Erythroblast (primary cell): ENCODE data around the gene CDH13.
A peak's percentile ranks its signal among the peaks of the same experiment; 100 is the strongest.

Source experiments
- DNase-seq, 2 experiments: peaks; one replicate each; lab custom pipeline; 2025; lab: John Stamatoyannopoulos, UW
- GATA1 ChIP-seq: IDR thresholded peaks from 2 replicates; pipeline ENCODE4 v1.6.1; 2011; ENCODE audit warnings: low read depth, mild to moderate bottlenecking, control low read depth, low read length, moderate library complexity
- POLR2A ChIP-seq: IDR thresholded peaks from 2 replicates; pipeline ENCODE4 v1.6.1; 2011; ENCODE audit warnings: mild to moderate bottlenecking, low read length

Gene CDH13

DNA sequence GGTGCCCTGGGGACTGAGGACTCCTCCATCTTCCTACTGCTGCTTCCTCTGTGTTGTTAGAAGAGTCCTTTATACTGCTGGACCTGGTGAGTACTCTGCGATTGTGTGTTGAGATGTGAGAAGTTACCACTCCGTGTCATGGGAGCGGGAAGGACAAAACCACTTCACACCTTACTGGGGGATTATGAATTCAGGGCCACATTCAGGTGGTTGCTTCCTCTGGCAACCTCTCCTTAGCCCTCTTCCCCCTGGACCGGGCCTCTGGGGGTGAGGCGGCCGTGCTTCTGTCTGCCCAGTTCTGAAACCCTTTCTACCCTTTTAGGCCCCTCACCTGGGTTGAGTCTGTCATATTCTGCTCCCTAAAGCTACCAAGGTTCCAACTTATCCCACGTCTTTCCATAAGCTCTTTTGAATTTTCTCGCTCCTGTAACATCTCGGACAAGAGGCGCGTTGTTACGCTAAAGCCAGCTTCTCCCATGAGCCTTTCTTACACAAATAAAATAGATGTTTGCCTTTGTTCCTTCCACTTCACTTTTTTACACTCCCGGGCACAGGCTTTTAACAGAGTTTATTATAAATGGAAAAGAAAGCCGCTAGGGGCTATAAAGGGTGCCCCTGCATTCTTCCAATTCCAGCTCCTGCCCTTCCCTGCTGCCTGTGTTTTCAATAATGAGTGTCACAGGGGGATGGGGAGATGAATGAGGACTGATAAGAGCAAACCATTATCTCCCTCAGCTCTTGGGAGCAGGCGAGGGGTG lies 20.7 kb upstream of the CDH13 start:
- no peak for DNase-seq
- TF ChIP-seq GATA1 (no peak), POLR2A (no peak)

GRCh38 chr16:82609140-82609539 lies 17.6 kb upstream of the CDH13 start:
- TF ChIP-seq GATA1 (no peak), POLR2A (no peak)
- DNase-seq = no peak

- TF ChIP-seq GATA1 (no peak), POLR2A (no peak)
- DNase-seq = no peak
These were observed 14.5 kb upstream of the CDH13 start for GRCh38 chr16:82612263-82612662.

DNA sequence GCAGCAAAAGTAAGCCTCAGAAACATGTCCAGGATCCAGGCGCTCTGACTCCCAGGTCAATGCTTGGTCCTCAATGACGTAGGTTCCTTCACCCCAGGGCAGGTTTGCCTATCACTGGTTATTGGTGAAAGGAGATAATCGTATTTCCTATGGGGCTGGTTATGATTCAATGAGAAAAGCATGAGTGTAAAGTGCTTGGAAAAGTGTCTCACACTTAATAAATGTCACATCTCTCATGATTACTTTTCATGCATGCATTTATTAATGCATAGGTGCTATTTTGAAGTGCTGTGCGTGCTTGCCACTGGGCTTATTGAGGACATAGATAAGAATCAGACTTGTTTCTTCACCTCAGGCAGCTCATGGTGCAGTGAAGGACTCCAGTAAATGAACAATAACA lies 10.4 kb upstream of the CDH13 start:
- DNase-seq = no peak
- TF ChIP-seq POLR2A = no peak
- no peak for TF ChIP-seq GATA1

- no peak for TF ChIP-seq GATA1
- no peak for TF ChIP-seq POLR2A
- no peak for DNase-seq
These were observed 5.0 kb upstream of the CDH13 start for GRCh38 chr16:82621781-82622180.

DNA sequence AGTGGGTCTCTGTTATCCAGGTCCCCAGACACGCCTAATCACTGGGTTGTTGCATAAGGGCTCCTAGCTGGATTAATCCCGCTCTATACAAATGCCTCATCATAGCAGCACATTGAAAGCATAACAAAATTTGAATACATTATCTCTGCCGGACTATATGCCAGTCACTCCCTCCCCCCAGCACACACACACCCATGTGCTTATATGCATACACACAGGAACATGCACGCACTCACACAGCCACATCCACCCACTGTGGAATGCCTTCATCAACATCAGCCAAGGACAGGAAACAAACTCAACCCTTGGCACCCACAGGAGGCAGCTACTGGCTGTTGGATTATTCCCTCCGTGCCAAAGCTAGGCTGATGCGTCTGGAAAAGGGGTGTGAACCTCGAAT lies 3.5 kb upstream of the CDH13 start:
- DNase-seq = no peak

GRCh38 chr16:82625066-82625968 lies 1.5 kb upstream of the CDH13 start:
- DNase-seq = no peak
- TF ChIP-seq GATA1 (no peak), POLR2A (no peak)

More for the DNA sequence above, 3.5 kb upstream of the CDH13 start:
- TF ChIP-seq GATA1 (no peak), POLR2A (no peak)

DNA sequence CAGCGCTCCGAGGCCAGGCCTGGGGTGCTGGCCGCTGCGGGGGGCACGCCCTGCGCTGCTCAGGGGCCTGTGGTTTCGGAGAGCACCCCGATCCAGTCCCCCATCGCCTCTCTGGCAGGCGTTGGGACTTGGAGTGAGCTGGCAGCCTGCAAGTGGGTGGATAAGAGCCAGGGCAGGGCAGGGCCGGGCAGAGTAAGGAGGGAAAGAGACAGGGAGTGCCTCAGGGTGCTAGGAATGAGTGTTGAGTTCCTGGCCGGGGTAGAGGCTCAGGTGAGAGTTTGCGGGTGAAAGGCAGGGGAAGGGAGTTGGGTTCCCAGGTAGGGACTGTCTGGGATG lies 1.3 kb downstream of the CDH13 start:
- TF ChIP-seq GATA1 (no peak), POLR2A (no peak)
- no peak for DNase-seq

DNA sequence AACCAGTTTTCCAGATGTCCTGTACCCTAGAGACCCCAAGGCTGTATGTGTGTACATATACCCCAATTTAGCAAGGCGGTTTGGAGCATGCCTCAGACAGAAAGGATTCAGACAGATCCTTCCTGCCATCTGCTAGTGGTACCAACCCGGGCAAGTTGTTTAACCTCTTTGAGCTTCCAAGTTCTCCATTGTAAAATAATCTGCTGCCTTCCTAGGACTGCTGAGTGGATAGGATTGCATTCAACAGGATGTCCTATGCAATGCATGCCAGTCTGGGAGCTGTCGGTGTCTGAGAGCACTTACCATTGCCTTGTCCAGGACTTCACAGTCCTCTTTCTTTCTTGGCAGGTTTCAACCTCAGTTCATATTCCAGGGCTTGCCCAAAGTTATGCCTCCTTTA lies 1.9 kb downstream of the CDH13 start:
- no peak for DNase-seq
- TF ChIP-seq GATA1 = no peak
- TF ChIP-seq POLR2A = no peak

DNA sequence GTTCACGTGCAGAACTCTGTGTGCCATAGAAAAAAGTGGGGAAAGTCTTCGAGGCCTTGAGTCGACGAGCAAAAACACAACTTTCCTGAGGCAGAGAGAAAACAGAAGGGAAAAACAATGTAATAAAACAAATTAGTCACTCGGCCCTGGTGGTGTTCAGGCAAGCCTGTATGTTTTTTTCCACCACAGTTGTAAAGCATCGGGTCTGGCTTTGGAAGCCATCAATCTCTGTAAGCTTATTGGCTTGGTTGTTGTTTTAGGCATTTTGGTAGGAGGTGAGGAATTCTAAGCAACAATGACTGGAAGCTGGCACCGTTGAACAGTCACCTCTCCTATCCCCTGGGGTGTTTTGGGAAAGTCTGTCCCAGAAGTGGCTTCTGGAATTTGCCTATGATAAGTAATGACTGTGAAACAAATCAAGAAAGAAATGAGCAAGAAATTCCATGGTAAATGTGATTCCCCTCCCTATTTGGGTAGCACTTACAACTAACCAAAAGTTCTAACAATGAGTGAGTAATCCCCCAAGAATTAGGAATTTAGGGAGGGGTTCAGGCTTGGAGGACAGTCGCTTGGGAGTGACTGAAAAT lies 2.8 kb downstream of the CDH13 start:
- DNase-seq = no peak
- TF ChIP-seq POLR2A (no peak), GATA1 (no peak)

GRCh38 chr16:82630219-82630618 lies 3.5 kb downstream of the CDH13 start:
- TF ChIP-seq GATA1 = no peak
- no peak for TF ChIP-seq POLR2A
- DNase-seq = no peak

DNA sequence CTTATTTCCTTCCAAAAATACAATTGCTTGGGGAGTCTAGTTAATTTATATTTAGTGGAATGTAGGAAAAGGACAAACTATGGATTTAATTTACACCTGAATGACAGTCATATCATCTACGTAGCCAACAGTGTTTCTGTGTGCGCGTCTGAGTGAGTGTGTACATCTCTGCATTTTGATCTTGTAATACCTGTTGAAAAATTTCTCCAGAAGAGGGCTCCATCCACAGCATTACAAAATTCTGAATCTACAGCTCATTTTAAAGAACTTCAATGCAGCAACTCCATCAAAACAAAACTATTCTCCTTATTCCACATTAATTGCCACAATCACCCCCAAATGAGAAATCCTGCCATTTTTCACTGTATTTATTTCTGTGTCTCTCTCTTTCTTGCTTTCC lies 3.9 kb downstream of the CDH13 start:
- TF ChIP-seq POLR2A (no peak), GATA1 (no peak)
- DNase-seq = no peak

DNA sequence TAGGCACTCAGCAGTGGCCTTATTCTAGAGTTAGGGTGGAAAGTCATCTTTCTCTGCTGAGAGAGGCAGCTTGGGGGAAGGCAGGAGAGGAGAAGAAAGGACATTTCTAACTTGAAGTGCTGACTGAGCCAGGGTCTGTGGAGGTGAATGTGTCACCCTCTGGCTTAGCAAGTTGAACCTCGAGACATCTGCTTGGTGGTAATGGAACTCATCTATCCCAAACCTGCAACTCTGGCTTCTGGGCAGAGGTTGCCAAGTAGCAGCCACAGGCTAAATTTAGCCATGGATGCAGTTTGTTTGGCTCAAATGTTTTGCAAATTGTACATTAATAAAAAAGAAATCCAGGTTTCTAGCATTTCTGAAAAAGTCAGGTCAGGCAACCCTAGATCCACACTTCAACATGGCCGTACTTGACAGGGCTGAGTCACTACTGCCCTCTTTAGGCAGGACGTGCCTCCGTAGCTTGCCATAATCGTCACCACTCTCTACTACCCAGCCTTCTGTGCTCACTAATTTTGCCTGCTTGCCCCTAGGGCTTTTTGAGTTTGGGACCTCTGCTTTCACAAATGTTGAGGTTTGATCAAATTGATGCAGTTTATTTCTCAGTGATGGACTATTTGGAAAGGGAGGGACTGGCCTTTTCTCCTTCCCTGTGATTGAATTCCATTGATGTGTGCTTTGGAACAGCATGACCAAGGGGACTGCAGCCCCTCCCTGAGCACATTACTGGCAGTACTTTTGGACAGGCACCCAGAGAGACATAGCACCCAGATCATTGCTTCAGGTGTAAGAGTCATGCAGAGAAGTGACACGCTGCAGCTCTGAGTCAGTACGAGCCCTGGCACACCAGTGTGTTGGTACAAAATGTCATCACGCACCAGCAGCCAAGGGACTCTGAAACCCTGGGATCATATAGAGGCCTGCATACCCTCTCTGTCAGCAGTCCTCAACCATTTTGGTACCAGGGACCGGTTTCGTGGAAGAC lies 5.2 kb downstream of the CDH13 start:
- DNase-seq = peak in 1 of 2 experiments; percentile 2
- TF ChIP-seq GATA1 = no peak
- TF ChIP-seq POLR2A = no peak
